Vagina (tissue), 2 donors: ENCODE results near the gene FIZ1. TPM values are rescaled to one million over a fixed set of nuclear protein-coding genes. Genes with fewer than 3 reads are reported as not detected.

Experiments
- DNase-seq, 2 donors: peaks; one replicate each; pipeline ENCODE4 v3.0.0-alpha.2; 2017; ENCODE audit errors: extremely low spot score in 2 of 2
- H3K27ac ChIP-seq: fragments of 200-600 bp; sonication (generic); one replicate; pipeline ENCODE4 v1.5.1; 2019
- H3K27me3 ChIP-seq: fragments of 200-600 bp; sonication (generic); one replicate; pipeline ENCODE4 v1.5.1; 2019
- H3K36me3 ChIP-seq, 2 donors: fragments of 200-600 bp; sonication (generic); one replicate each; pipeline ENCODE4 v1.5.1; 2017 to 2019
- H3K4me1 ChIP-seq: fragments of 200-600 bp; sonication (generic); one replicate; pipeline ENCODE4 v1.5.1; 2019
- H3K4me3 ChIP-seq, 2 donors: fragments of 200-600 bp; sonication (generic); 1 replicate in 1 of 2; 2 replicates in 1 of 2; pipeline ENCODE4 v1.5.1; 2016 to 2019
- H3K9me3 ChIP-seq: fragments of 200-600 bp; sonication (generic); one replicate; pipeline ENCODE4 v1.5.1; 2019
- POLR2A ChIP-seq, 2 donors: fragments of 450-650 bp; IDR thresholded peaks; one replicate each; pipeline ENCODE4 v1.6.1; 2017; ENCODE audit warnings: antibody characterized with exemption in 2 of 2, mild to moderate bottlenecking in 2 of 2, moderate library complexity in 2 of 2
- POLR2AphosphoS5 ChIP-seq, 2 donors: sonication (generic); formaldehyde crosslinking; IDR thresholded peaks; one replicate each; pipeline ENCODE4 v1.9.0; 2017; ENCODE audit warnings: antibody characterized with exemption in 2 of 2, mild to moderate bottlenecking in 2 of 2, low read depth in 1 of 2; ENCODE audit not compliant: insufficient read depth in 1 of 2
- intact Hi-C: fragments of 100-400 bp; cut with DNase I; formaldehyde crosslinking; loops from one replicate; pipeline ENCODE4 v1.15.1; 2023
- total RNA-seq: library from RNA; depleted of rRNA; stranded (reverse); fragments of >200 nt; gene quantifications from one replicate; pipeline ENCODE4 v1.2.3, GENCODE V29; 2016
- TF ChIP-seq, protein P1 (sequence below), 3 experiments: fragments of 450-650 bp in 2 of 3; fragments of 200-600 bp in 1 of 3; sonication (generic) in 1 of 3; IDR thresholded peaks; one replicate each; pipeline ENCODE4 v1.5.1; 2017 to 2019; ENCODE audit warnings: antibody characterized with exemption in 3 of 3, mild to moderate bottlenecking in 2 of 3, moderate library complexity in 2 of 3

Gene FIZ1
- total RNA-seq, 1 donor from 2014 or later = 5.4 TPM

GRCh38 chr19:55623130-55623529 lies 23.8 kb upstream of the FIZ1 start:
- Histone ChIP-seq H3K27me3 (no peaks in the 10 kb centered on the region), H3K9me3 (no peaks in the 10 kb centered on the region), H3K36me3 (no peaks in the 10 kb centered on the region), H3K4me1 (peaks cover 14% of the 10 kb centered on the region), H3K4me3 (no peak overlapping the region), H3K27ac (no peak overlapping the region)
- DNase-seq = no peak
- intact Hi-C loops = no loop called here
- TF ChIP-seq, protein P1, sequence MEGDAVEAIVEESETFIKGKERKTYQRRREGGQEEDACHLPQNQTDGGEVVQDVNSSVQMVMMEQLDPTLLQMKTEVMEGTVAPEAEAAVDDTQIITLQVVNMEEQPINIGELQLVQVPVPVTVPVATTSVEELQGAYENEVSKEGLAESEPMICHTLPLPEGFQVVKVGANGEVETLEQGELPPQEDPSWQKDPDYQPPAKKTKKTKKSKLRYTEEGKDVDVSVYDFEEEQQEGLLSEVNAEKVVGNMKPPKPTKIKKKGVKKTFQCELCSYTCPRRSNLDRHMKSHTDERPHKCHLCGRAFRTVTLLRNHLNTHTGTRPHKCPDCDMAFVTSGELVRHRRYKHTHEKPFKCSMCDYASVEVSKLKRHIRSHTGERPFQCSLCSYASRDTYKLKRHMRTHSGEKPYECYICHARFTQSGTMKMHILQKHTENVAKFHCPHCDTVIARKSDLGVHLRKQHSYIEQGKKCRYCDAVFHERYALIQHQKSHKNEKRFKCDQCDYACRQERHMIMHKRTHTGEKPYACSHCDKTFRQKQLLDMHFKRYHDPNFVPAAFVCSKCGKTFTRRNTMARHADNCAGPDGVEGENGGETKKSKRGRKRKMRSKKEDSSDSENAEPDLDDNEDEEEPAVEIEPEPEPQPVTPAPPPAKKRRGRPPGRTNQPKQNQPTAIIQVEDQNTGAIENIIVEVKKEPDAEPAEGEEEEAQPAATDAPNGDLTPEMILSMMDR (IDR thresholded peaks at IDR 0.05) = no peak
- no peak for TF ChIP-seq POLR2A (IDR thresholded peaks at IDR 0.05)
- TF ChIP-seq POLR2AphosphoS5 (IDR thresholded peaks at IDR 0.05; ENCODE audit: insufficient read depth in 1 of 2, low read depth in 1 of 2) = no peak

GRCh38 chr19:55622242-55622969 lies 23.1 kb upstream of the FIZ1 start:
- H3K4me3 ChIP-seq = no peak overlapping the region
- no peaks in the 10 kb centered on the region for H3K9me3 ChIP-seq
- intact Hi-C loops = no loop called here
- no peaks in the 10 kb centered on the region for H3K27me3 ChIP-seq
- peaks cover 0 to 2% of the 10 kb centered on the region in 2 donors for H3K36me3 ChIP-seq
- H3K4me1 ChIP-seq = peaks cover 14% of the 10 kb centered on the region
- DNase-seq = no peak
- H3K27ac ChIP-seq = no peak overlapping the region
- TF ChIP-seq, protein P1 (IDR thresholded peaks at IDR 0.05) = no peak
- TF ChIP-seq POLR2A (IDR thresholded peaks at IDR 0.05) (no peak), POLR2AphosphoS5 (IDR thresholded peaks at IDR 0.05; ENCODE audit: insufficient read depth in 1 of 2, low read depth in 1 of 2) (no peak)

DNA sequence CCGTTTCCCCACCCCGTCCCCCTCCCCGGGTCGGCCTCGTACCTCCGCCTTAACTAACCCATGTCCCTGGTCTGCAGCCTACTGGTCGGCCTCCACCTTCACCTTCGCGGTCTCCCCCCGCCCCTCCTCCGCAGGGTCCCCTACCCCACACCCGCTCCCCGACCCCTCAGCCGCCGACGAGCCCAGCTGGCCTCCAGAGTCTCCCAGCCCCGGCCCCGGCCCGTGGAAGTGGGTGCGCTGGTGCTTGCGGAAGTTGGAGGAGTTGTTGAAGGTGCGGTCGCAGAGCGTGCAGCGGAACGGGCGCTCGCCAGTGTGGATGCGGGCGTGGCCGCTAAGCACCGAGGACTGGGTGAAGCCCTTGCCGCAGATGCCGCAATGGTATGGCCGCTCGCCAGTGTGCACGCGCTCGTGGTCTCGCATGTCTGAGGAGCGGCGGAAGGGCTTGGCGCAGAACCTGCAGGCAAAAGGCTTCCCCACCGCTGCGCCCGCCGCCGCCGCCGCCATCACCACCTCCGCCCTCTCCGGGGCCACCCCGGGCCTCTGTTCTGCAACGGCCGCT lies 22.4 kb upstream of the FIZ1 start:
- H3K27me3 ChIP-seq = no peaks in the 10 kb centered on the region
- H3K4me1 ChIP-seq = peaks cover 14% of the 10 kb centered on the region
- H3K9me3 ChIP-seq = no peaks in the 10 kb centered on the region
- TF ChIP-seq POLR2AphosphoS5 (IDR thresholded peaks at IDR 0.05; ENCODE audit: insufficient read depth in 1 of 2, low read depth in 1 of 2) (no peak), POLR2A (IDR thresholded peaks at IDR 0.05) (no peak)
- TF ChIP-seq, protein P1 (IDR thresholded peaks at IDR 0.05) = no peak
- H3K27ac ChIP-seq = no peak overlapping the region
- no peak for DNase-seq
- H3K4me3 ChIP-seq = no peak overlapping the region
- peaks cover 0 to 8% of the 10 kb centered on the region in 2 donors for H3K36me3 ChIP-seq
- intact Hi-C loops = no loop called here

GRCh38 chr19:55621205-55621672 lies 21.9 kb upstream of the FIZ1 start:
- H3K27ac ChIP-seq = no peak overlapping the region
- no peak for DNase-seq
- intact Hi-C loops = no loop called here
- no peaks in the 10 kb centered on the region for H3K9me3 ChIP-seq
- no peak overlapping the region for H3K4me3 ChIP-seq
- TF ChIP-seq POLR2A (IDR thresholded peaks at IDR 0.05) = no peak
- no peak for TF ChIP-seq POLR2AphosphoS5 (IDR thresholded peaks at IDR 0.05; ENCODE audit: insufficient read depth in 1 of 2, low read depth in 1 of 2)
- TF ChIP-seq, protein P1 (IDR thresholded peaks at IDR 0.05) = no peak
- peaks cover 0 to 13% of the 10 kb centered on the region in 2 donors for H3K36me3 ChIP-seq
- H3K27me3 ChIP-seq = no peaks in the 10 kb centered on the region
- peaks cover 14% of the 10 kb centered on the region for H3K4me1 ChIP-seq
